Gastroesophageal sphincter (tissue), 4 donors: ENCODE data around the gene C9orf72. TPM values are rescaled to one million over a fixed set of nuclear protein-coding genes. Genes with fewer than 3 reads are reported as not detected.

ENCODE experiments used
- ATAC-seq: fragments of 150-250 bp; one replicate; pipeline ENCODE4 v1.9.1; 2016; ENCODE audit warnings: mild to moderate bottlenecking, moderate library complexity
- H3K27ac ChIP-seq, 4 donors: fragments of 200-600 bp; sonication (generic) in 3 of 4; 1 replicate in 3 of 4; 2 replicates in 1 of 4; pipeline ENCODE4 v1.5.1; 2016 to 2019
- H3K27me3 ChIP-seq: fragments of 200-600 bp; sonication (generic); one replicate; pipeline ENCODE4 v1.5.1; 2019
- H3K36me3 ChIP-seq, 2 donors: fragments of 200-600 bp; sonication (generic); one replicate each; pipeline ENCODE4 v1.5.1; 2019; ENCODE audit warnings: control low read depth in 1 of 2
- H3K4me1 ChIP-seq, 3 donors: fragments of 200-600 bp; sonication (generic); 1 replicate in 2 of 3; 2 replicates in 1 of 3; pipeline ENCODE4 v1.5.1; 2016 to 2019; ENCODE audit warnings: control low read depth in 2 of 3
- H3K4me3 ChIP-seq, 2 donors: fragments of 200-600 bp; sonication (generic); one replicate each; pipeline ENCODE4 v1.5.1; 2019; ENCODE audit warnings: mild to moderate bottlenecking in 1 of 2, moderate library complexity in 1 of 2
- H3K9me3 ChIP-seq, 3 donors: fragments of 200-600 bp; sonication (generic); one replicate each; pipeline ENCODE4 v1.5.1; 2017 to 2019; ENCODE audit warnings: control low read depth in 2 of 3
- EP300 ChIP-seq: sonication (generic); formaldehyde crosslinking; IDR thresholded peaks from one replicate; pipeline ENCODE4 v1.6.1; 2017; ENCODE audit warnings: antibody characterized with exemption, mild to moderate bottlenecking
- POLR2A ChIP-seq, 2 donors: fragments of 450-650 bp; IDR thresholded peaks; one replicate each; pipeline ENCODE4 v1.6.1; 2017; ENCODE audit warnings: antibody characterized with exemption in 2 of 2, mild to moderate bottlenecking in 2 of 2, moderate library complexity in 1 of 2
- POLR2AphosphoS5 ChIP-seq: sonication (generic); formaldehyde crosslinking; IDR thresholded peaks from one replicate; pipeline ENCODE4 v1.6.1; 2017; ENCODE audit warnings: antibody characterized with exemption
- WGBS, 2 donors: methylation state at CpG; one replicate each; pipeline ENCODE4 v1.1.5; 2018; ENCODE audit warnings: low coverage in 1 of 2; 5-methylcytosine and 5-hydroxymethylcytosine counted together
- total RNA-seq, 4 donors: library from RNA; depleted of rRNA; stranded (reverse); fragments of >200 nt; gene quantifications; one replicate each; pipeline ENCODE4 v1.1.0, GENCODE V29; 2016
- TF ChIP-seq, protein P1 (sequence below), 4 experiments: fragments of 200-600 bp in 2 of 4; fragments of 450-650 bp in 2 of 4; sonication (generic) in 1 of 4; IDR thresholded peaks; one replicate each; pipeline ENCODE4 v1.5.1; 2017 to 2019; ENCODE audit warnings: antibody characterized with exemption in 4 of 4, mild to moderate bottlenecking in 2 of 4, moderate library complexity in 2 of 4

Gene C9orf72
- total RNA-seq, 4 donors from 2014 or later, result 8.9 to 28.3 (median 16.0) TPM

DNA sequence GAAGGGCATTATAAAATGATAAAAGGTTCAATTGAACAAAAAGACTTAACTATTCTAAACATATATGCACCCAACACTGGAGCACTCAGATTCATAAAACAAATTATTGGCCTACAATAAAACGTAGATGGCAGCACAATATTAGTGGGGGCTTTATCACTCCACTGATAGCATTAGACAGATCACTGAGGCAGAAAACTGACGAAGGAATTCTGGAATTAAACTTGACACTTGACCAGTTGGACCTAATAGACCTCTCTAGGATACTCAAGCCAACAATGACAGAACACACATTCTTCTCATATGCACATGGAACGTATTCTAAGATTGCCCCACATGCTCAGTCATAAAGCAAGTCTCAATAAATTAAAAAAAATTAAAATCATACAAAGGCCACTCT is 18.4 kb upstream of the C9orf72 start:
- Histone ChIP-seq H3K4me1 (no peaks in the 10 kb centered on the region), H3K36me3 (no peaks in the 10 kb centered on the region), H3K27me3 (no peaks in the 10 kb centered on the region), H3K27ac (no peak overlapping the region), H3K9me3 (no peaks in the 10 kb centered on the region), H3K4me3 (no peak overlapping the region)
- TF ChIP-seq EP300 (no peak), POLR2A (IDR thresholded peaks at IDR 0.05) (no peak), POLR2AphosphoS5 (no peak)
- TF ChIP-seq, protein P1, sequence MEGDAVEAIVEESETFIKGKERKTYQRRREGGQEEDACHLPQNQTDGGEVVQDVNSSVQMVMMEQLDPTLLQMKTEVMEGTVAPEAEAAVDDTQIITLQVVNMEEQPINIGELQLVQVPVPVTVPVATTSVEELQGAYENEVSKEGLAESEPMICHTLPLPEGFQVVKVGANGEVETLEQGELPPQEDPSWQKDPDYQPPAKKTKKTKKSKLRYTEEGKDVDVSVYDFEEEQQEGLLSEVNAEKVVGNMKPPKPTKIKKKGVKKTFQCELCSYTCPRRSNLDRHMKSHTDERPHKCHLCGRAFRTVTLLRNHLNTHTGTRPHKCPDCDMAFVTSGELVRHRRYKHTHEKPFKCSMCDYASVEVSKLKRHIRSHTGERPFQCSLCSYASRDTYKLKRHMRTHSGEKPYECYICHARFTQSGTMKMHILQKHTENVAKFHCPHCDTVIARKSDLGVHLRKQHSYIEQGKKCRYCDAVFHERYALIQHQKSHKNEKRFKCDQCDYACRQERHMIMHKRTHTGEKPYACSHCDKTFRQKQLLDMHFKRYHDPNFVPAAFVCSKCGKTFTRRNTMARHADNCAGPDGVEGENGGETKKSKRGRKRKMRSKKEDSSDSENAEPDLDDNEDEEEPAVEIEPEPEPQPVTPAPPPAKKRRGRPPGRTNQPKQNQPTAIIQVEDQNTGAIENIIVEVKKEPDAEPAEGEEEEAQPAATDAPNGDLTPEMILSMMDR (IDR thresholded peaks at IDR 0.05), result no peak
- no peak for ATAC-seq
- 37 to 56% methylated on average over 3 of the region's 3 CpGs for WGBS, 2 donors

DNA sequence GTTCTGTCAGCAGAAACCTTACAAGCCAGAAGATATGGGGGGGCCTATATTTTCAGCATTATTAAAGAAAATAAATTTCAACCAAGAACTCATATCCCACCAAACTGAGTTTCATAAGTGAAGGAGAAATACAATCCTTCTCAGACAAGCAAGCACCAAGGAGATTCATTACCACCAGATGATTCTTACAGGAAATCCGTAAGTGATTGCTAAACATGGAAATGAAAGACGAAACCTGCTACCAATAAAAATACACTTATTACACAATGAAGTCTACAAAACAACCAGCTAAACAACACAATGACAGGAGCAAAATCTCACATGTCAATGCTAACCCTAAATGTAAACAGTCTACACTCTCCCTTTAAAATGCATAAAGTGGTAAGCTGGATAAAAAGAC is 17.8 kb upstream of the C9orf72 start:
- Histone ChIP-seq H3K27ac (no peak overlapping the region), H3K4me3 (no peak overlapping the region), H3K9me3 (no peaks in the 10 kb centered on the region), H3K4me1 (no peaks in the 10 kb centered on the region), H3K36me3 (no peaks in the 10 kb centered on the region), H3K27me3 (no peaks in the 10 kb centered on the region)
- no peak for ATAC-seq
- WGBS, 2 donors, result 75% methylated on average over 2 of the region's 2 CpGs; no CpG with 5 or more reads in 1 of the 2 donors
- TF ChIP-seq, protein P1 (IDR thresholded peaks at IDR 0.05), result no peak
- TF ChIP-seq POLR2AphosphoS5 (no peak), POLR2A (IDR thresholded peaks at IDR 0.05) (no peak), EP300 (no peak)

DNA sequence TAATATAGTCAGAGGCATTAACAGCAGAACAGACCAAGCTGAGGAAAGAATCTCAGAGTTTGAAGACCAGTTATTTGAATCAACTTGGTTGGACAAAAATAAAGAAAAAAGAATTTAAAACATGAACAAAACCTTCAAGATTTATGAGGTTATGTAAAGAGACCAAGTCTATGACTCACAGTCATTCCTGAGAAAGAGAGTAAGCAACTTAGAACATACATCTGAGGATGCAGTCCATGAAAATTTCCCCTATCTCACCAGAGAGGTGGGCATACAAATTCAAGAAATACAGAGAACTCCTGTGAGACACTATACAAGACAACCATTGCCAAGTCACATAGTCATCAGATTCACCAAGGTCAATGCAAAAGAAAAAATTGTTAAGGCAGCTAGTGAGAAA is 17.4 kb upstream of the C9orf72 start:
- no peaks in the 10 kb centered on the region for H3K36me3 ChIP-seq
- no peak for ATAC-seq
- H3K4me3 ChIP-seq, result no peak overlapping the region
- H3K27me3 ChIP-seq, result no peaks in the 10 kb centered on the region
- TF ChIP-seq, protein P1 (IDR thresholded peaks at IDR 0.05), result no peak
- TF ChIP-seq POLR2AphosphoS5, result no peak
- TF ChIP-seq POLR2A (IDR thresholded peaks at IDR 0.05), result no peak
- TF ChIP-seq EP300, result no peak
- no peak overlapping the region for H3K27ac ChIP-seq
- no peaks in the 10 kb centered on the region for H3K9me3 ChIP-seq
- H3K4me1 ChIP-seq, result no peaks in the 10 kb centered on the region

DNA sequence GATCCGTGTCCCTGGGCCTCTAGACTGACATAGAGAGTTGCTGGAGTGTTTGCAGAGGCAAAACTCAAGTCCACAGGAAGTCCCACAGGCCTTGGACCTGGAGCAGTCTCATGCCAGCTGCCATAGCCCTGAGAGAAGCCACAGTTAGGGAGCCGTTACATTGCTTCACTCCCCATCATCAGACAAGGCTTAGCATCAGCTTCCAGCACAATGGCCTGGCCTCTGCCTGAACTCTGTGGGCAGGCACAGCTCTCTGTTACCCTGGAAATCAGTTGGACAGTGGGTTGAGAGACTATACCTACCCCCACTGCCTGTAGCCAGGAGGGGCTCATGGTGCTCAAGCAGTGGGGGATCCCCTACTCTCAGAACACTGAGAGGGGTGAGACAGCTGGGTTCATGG is 16.2 kb upstream of the C9orf72 start:
- Histone ChIP-seq H3K27ac (no peak overlapping the region), H3K4me3 (no peak overlapping the region), H3K4me1 (no peaks in the 10 kb centered on the region), H3K27me3 (no peaks in the 10 kb centered on the region), H3K9me3 (no peaks in the 10 kb centered on the region), H3K36me3 (no peaks in the 10 kb centered on the region)
- no peak for TF ChIP-seq POLR2A (IDR thresholded peaks at IDR 0.05)
- TF ChIP-seq POLR2AphosphoS5, result no peak
- TF ChIP-seq EP300, result no peak
- TF ChIP-seq, protein P1 (IDR thresholded peaks at IDR 0.05), result no peak
- WGBS, 2 donors, result no CpG with 5 or more reads among the region's 2 CpGs
- no peak for ATAC-seq

DNA sequence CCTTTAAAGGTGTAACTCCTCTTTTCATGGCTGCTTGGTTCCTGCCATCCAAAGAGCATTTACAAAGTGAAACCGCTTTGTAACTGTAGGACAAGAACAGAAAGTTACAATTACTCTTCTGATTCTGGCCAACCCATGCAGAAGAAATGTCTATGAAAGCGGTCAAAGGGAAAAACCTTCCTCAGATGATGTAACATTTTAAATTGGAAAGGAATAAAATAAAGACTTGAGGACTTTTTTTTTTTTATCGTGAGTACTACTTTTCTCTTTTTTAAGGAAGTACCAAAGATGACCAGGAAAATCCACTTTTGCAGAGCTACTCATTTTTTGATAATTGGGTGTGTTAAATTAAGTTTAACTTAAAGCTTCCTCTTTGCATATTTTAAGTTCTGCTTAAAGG is 13.0 kb upstream of the C9orf72 start:
- H3K36me3 ChIP-seq, result no peaks in the 10 kb centered on the region
- H3K9me3 ChIP-seq, result no peaks in the 10 kb centered on the region
- no peak for ATAC-seq
- no peak overlapping the region for H3K27ac ChIP-seq
- no peak overlapping the region for H3K4me3 ChIP-seq
- no peaks in the 10 kb centered on the region for H3K4me1 ChIP-seq
- no peaks in the 10 kb centered on the region for H3K27me3 ChIP-seq
- TF ChIP-seq, protein P1 (IDR thresholded peaks at IDR 0.05), result no peak
- TF ChIP-seq POLR2A (IDR thresholded peaks at IDR 0.05) (no peak), POLR2AphosphoS5 (no peak), EP300 (no peak)
- WGBS, 2 donors, result 69 to 89% methylated on average over 3 of the region's 3 CpGs
